NOMO-1 treated with DMSO at 0.1 percent for 48 hours (cell line): Measurements from ENCODE around the gene FTSJ1.
"Not testable (repeated sequence)": the region's sequence is repeated elsewhere in the genome, so short reads cannot be mapped to it uniquely, and the experiment has no call there.

Experiments used
- DNase-seq: peaks from one replicate; lab custom pipeline; 2025; ENCODE audit not compliant: unreplicated experiment; lab: John Stamatoyannopoulos, UW

The FTSJ1 gene, protein sequence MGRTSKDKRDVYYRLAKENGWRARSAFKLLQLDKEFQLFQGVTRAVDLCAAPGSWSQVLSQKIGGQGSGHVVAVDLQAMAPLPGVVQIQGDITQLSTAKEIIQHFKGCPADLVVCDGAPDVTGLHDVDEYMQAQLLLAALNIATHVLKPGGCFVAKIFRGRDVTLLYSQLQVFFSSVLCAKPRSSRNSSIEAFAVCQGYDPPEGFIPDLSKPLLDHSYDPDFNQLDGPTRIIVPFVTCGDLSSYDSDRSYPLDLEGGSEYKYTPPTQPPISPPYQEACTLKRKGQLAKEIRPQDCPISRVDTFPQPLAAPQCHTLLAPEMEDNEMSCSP

DNA sequence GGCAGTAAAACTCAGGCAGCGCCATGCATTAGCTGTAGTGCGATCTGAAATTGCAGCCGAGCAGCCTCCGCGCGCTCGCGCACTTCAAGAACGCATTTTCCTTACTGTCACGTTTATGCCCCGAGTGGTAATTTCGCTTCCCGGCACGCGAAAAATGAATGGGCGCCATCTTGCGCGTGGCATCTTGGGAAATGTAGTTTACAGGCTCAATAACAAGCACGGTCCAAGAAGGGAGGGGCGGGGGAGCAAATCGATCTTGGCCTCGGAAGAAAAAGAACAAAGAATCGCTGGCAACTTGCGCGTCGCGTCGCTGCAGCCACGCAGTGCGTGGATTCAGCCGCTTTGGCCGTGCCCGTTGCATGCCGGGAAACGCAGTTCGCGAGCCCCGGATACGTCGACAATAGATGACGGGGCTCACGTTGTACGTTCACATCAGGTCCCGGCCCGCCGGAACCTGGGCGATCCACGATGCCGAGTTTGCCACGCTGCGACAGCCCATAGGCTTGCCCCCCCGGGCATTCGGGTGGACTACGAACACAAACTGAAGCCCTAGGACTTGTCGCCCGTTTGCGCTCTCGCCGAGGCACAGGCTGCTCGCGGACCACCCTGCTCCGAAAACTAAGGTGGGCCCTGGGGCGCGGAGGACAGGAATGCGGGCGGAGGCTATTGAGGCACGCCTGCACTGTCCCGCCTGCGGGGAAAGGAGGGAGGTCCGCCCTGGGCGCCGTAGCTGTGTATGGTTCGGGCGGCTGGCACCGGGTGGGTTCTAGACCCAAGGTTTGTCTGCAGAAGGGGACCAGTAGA, at the start of gene FTSJ1:
Gene FTSJ1 (plus strand): TSS at position 426 of the 804 bp plus-strand sequence. CDS start 1,849 bp downstream, outside the sequence.
- DNase-seq, result peak; percentile 87

GRCh38 chrX:48427027-48427716, 48.8 kb upstream of the FTSJ1 start:
- not testable (repeated sequence) for DNase-seq

- not testable (repeated sequence) for DNase-seq
These were observed 46.4 kb upstream of the FTSJ1 start for GRCh38 chrX:48429606-48430005.

GRCh38 chrX:48430166-48430565, 45.8 kb upstream of the FTSJ1 start:
- not testable (repeated sequence) for DNase-seq

GRCh38 chrX:48433713-48434112, 42.3 kb upstream of the FTSJ1 start:
- not testable (repeated sequence) for DNase-seq

GRCh38 chrX:48447201-48447600, 28.8 kb upstream of the FTSJ1 start:
- not testable (repeated sequence) for DNase-seq

- DNase-seq, result no peak
These were observed 25.9 kb upstream of the FTSJ1 start for GRCh38 chrX:48450076-48450475.

GRCh38 chrX:48451708-48452107, 24.3 kb upstream of the FTSJ1 start:
- no peak for DNase-seq

- DNase-seq, result no peak
These were observed 19.2 kb upstream of the FTSJ1 start for GRCh38 chrX:48456628-48457331.

DNA sequence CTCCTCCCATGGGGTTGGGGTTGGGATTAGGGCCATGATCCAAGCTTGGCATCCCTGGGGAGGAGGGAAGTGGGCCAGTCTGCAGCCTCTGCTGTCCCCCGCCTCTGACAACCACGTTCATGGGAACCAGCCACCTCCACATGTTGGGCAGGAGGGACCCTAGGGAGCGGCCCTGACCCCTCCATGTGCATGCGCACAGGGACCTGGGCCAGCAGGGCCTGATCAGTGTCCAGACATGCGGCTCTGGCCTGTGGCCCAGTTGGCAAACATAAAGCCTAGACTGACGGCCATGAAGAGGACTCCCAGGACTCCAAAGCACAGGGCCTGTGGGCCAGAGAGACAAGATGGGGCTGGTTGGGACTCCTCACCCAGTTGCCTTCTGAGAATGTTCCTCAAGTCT, 17.3 kb upstream of the FTSJ1 start:
- DNase-seq, result no peak

GRCh38 chrX:48459483-48459882, 16.5 kb upstream of the FTSJ1 start:
- no peak for DNase-seq

DNA sequence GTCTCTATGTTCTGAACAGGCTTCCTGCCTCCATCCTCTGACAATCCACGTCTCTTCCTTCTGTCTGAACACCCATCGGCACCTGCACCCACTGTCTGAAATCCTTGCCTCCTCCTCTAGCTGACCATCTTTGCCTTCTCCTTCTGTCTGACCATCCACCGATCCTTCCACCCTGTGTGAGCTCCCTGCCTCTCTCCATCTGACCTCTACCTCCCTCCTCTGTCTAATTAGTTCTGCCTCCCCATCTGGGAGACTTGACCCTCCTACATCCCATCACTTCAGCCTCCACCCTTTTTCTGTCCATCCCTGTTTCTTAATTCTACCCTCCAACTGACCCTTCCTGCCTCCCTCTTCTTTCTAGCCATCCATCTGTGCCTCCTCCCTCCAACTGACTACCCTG, 16.0 kb upstream of the FTSJ1 start:
- DNase-seq, result no peak

GRCh38 chrX:48460606-48461005, 15.4 kb upstream of the FTSJ1 start:
- DNase-seq, result no peak

DNA sequence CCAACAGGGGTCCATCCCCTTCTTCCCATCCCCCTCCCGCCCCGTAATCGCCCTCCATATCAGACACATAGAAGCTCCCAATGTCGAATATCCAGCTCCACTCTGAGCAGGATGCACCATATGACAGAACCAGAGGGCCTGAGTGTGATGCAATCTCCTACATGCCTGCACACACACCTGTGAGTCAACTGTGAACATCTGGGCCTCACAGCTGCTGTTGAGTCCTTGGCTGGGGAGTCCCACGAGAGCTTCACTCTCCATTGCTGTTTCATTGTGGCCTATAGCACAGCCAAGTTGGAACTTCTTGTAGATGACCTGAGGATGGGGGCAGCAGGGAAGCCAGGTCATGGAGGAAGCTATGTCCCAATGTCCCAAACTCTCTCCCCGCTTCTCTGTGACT, 14.2 kb upstream of the FTSJ1 start:
- DNase-seq, result no peak

- DNase-seq, result no peak
These were observed 10.6 kb upstream of the FTSJ1 start for GRCh38 chrX:48465336-48465933.

DNA sequence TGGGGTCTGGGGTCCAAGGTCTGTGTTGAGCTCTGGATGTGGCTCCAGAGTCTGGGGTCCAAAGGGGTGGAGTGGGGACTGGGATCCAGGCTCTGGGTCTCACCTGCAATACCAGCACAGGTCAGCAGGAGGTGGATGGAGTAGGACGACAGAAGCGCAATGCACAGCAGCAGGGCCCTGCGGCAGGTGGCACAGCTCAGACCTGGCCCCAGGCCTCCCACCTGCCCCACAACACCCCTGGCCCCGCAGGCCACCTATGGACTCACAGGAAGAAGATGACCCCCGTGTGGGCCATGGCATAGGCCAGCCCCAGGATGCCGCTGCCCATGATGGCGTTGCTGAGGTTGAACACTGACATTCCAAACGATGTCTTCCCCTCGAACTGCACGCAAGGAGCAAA, 9.3 kb upstream of the FTSJ1 start:
- DNase-seq, result no peak

DNA sequence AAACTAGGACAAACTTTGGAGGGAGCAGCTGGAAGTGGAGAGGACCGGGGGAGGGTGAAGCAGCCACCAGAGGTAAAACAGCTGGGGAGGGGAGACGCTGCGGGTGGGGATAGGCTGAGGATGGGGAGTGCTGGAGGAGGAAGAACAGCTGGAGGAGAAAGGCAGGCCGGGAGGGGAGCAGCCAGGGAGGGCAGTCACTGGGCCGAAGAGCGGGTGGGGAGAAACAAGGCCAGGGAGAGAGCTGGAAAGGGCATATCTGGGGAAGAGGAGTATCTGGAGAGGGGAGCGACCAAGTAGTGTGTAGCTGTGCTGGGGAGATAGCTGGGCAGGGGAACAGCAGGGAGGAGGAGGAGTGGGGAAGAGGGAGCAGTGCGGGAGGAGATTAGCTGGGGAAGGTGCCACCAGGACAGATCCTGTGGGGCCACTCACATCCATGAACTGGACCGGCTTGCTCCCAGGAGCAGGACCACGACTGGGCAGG, 8.7 kb upstream of the FTSJ1 start:
- no peak for DNase-seq

DNA sequence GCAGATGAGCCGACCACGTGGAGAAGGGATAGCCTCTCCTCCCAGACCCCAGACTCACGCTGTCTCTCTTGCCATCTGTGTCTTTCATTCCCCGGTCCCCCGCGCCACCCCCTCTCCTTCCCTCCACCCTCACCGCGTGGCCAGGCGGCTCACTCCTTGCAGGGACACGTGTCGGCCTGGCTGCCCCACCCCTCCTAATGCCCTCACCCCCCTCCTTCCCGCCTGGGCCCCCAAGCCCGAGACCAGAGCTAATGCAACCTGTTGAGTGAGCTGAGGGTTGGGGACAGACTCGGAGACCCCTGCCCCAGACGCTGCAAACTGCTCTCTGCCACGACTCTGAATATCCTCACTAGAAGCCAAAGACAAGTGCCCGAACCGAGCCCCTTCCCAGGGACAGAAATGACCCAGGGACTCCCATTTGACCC, 7.7 kb upstream of the FTSJ1 start:
- DNase-seq, result no peak

DNA sequence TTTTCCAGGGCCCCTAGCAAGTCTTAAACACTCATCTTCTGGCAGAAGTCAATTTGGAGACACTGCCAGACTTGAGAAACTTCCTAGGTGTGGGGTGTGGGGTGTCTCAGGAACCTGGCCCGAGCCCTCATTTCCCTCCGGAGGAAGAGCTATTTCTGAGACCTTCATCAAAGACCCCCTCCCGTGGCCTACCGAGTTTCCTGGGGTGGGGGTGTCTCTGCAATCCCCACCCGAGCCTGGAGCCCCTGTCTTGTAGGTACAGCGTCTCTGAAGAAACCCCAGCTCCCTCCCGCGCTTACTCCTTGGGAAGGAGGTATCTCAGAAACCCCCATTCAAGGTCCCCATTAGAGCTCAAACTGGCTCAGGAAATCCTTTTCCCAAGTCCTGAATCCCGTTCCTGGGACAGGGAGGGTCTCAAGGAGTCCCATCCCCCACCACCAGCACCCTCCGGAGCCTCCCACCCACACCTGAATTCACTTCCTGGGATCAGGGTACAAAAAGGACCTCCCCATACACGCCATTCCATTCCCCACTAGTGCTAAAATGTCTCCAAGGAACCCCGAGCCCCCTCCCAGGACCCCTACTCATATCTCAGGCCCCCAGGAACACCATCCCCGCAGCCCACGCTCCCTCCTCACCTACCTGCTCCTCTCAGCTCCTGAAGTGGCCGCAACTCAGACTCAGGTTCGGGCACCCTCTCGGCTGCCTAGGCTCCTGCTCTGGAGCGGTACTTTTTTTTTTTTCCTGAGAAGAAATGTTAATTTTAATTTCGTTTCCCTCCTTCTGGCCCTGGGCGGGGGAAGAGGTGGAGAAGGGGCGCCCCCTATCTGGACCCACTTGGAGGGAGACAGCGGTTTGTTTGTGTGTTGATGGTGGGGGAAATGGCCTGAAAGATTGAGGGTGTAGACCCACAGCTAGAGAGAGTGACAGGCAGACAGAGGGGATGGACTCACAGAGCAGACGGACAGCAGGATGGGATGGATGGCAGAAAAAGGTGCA, 7.0 kb upstream of the FTSJ1 start:
- DNase-seq, result peak; percentile 27
